Forelimb muscle (tissue), 1 donor: Measurements from ENCODE around the gene HSPBAP1. TPM values are rescaled to one million over a fixed set of nuclear protein-coding genes. Genes with fewer than 3 reads are reported as not detected.
"Not testable (repeated sequence)": the region's sequence is repeated elsewhere in the genome, so short reads cannot be mapped to it uniquely, and the experiment has no call there.

Experiments
- DNase-seq: peaks from one replicate; pipeline ENCODE4 v3.0.0-alpha.2; 2013; ENCODE audit warnings: low read depth
- polyA plus RNA-seq: library from polyadenylated mRNA; unstranded; fragments of 120-200 nt; gene quantifications from one replicate; pipeline ENCODE4 v1.2.1, GENCODE V29; 2013; ENCODE audit not compliant: insufficient read length

Gene HSPBAP1
- polyA plus RNA-seq, 1 donor = 6.8 TPM

GRCh38 chr3:122785231-122785630, 8.4 kb downstream of the HSPBAP1 start:
- no peak for DNase-seq

- no peak for DNase-seq
These were observed 9.2 kb downstream of the HSPBAP1 start for GRCh38 chr3:122784436-122784835.

- no peak for DNase-seq
These were observed 10.8 kb downstream of the HSPBAP1 start for GRCh38 chr3:122782804-122783203.

- no peak for DNase-seq
These were observed 16.1 kb downstream of the HSPBAP1 start for GRCh38 chr3:122777563-122777962.

GRCh38 chr3:122776675-122777468, 16.8 kb downstream of the HSPBAP1 start:
- no peak for DNase-seq

GRCh38 chr3:122774564-122774963, 19.1 kb downstream of the HSPBAP1 start:
- DNase-seq = no peak

- no peak for DNase-seq
These were observed 19.6 kb downstream of the HSPBAP1 start for GRCh38 chr3:122773944-122774509.

- no peak for DNase-seq
These were observed 20.8 kb downstream of the HSPBAP1 start for GRCh38 chr3:122772827-122773226.

GRCh38 chr3:122770521-122771202, 23.0 kb downstream of the HSPBAP1 start:
- no peak for DNase-seq

- DNase-seq = no peak
These were observed 25.9 kb downstream of the HSPBAP1 start for GRCh38 chr3:122767540-122768372.

- no peak for DNase-seq
These were observed 27.2 kb downstream of the HSPBAP1 start for GRCh38 chr3:122766430-122766829.

- no peak for DNase-seq
These were observed 33.0 kb downstream of the HSPBAP1 start for GRCh38 chr3:122760453-122761271.

GRCh38 chr3:122758877-122759560, 34.6 kb downstream of the HSPBAP1 start:
- no peak for DNase-seq

GRCh38 chr3:122755491-122755890, 38.1 kb downstream of the HSPBAP1 start:
- no peak for DNase-seq

- no peak for DNase-seq
These were observed 38.7 kb downstream of the HSPBAP1 start for GRCh38 chr3:122754929-122755328.

GRCh38 chr3:122748347-122748746, 45.3 kb downstream of the HSPBAP1 start:
- no peak for DNase-seq

GRCh38 chr3:122747295-122747694, 46.3 kb downstream of the HSPBAP1 start:
- DNase-seq = not testable (repeated sequence)

- DNase-seq = no peak
These were observed 48.1 kb downstream of the HSPBAP1 start for GRCh38 chr3:122745369-122746021.

GRCh38 chr3:122743581-122744120, 50.0 kb downstream of the HSPBAP1 start:
- no peak for DNase-seq

- DNase-seq = no peak
These were observed 51.4 kb downstream of the HSPBAP1 start for GRCh38 chr3:122742234-122742633.
